AG09319 (cell line): ENCODE results near the gene LRBA.

Experiments
- DNase-seq: peaks from one replicate; pipeline ENCODE4 v3.0.0-alpha.2; 2010; ENCODE audit warnings: low read depth; ENCODE audit errors: extremely low read depth
- CTCF ChIP-seq: IDR thresholded peaks from 2 replicates; pipeline ENCODE4 v1.5.1; 2011; ENCODE audit warnings: low read depth, mild to moderate bottlenecking, inconsistent platforms, low read length, moderate library complexity

Gene LRBA

GRCh38 chr4:150867148-150867547, 147.9 kb downstream of the LRBA start:
- DNase-seq, result peak; percentile 52
- peak; percentile 45 for TF ChIP-seq CTCF

GRCh38 chr4:150863456-150863855, 151.6 kb downstream of the LRBA start:
- TF ChIP-seq CTCF, result no peak
- no peak for DNase-seq

- no peak for DNase-seq
Measured at GRCh38 chr4:150862829-150863228, 152.3 kb downstream of the LRBA start.

GRCh38 chr4:150859453-150859852, 155.6 kb downstream of the LRBA start:
- DNase-seq, result no peak
- TF ChIP-seq CTCF, result no peak

More at GRCh38 chr4:150862829-150863228, 152.3 kb downstream of the LRBA start:
- no peak for TF ChIP-seq CTCF

GRCh38 chr4:150855981-150856510, 159.0 kb downstream of the LRBA start:
- DNase-seq, result no peak
- no peak for TF ChIP-seq CTCF

- TF ChIP-seq CTCF, result no peak
- DNase-seq, result no peak
Measured at GRCh38 chr4:150854600-150854999, 160.5 kb downstream of the LRBA start.

GRCh38 chr4:150853882-150854281, 161.2 kb downstream of the LRBA start:
- no peak for DNase-seq

More at GRCh38 chr4:150853882-150854281, 161.2 kb downstream of the LRBA start:
- no peak for TF ChIP-seq CTCF
